Nephron progenitor cell (in vitro differentiated cells): Measurements from ENCODE around the gene ZPR1.

ENCODE experiments used
- DNase-seq: peaks from one replicate; pipeline ENCODE4 v3.0.0; 2021
- H3K27ac Mint-ChIP-seq: 2 replicates; pipeline ENCODE4 v1.8.0; 2021; ENCODE audit warnings: mild to moderate bottlenecking, moderate library complexity, mixed read lengths
- H3K27me3 Mint-ChIP-seq: 2 replicates; pipeline ENCODE4 v1.8.0; 2021; ENCODE audit warnings: mild to moderate bottlenecking, low read depth, mixed read lengths; ENCODE audit not compliant: poor library complexity
- H3K36me3 Mint-ChIP-seq: 2 replicates; pipeline ENCODE4 v1.8.0; 2021; ENCODE audit warnings: low read depth, mixed read lengths
- H3K4me1 Mint-ChIP-seq: 2 replicates; pipeline ENCODE4 v1.8.0; 2021; ENCODE audit warnings: mixed read lengths
- H3K4me3 Mint-ChIP-seq: 2 replicates; pipeline ENCODE4 v1.8.0; 2021; ENCODE audit warnings: mild to moderate bottlenecking, moderate library complexity, mixed read lengths
- H3K9me3 Mint-ChIP-seq: 2 replicates; pipeline ENCODE4 v1.8.0; 2021; ENCODE audit warnings: mild to moderate bottlenecking, moderate library complexity, mixed read lengths
- TF ChIP-seq, protein P1 (sequence below): fragments of 200-600 bp; sonication (generic); IDR thresholded peaks from 2 replicates; pipeline ENCODE4 v1.5.0; 2021; ENCODE audit warnings: antibody characterized with exemption

The ZPR1 gene

DNA sequence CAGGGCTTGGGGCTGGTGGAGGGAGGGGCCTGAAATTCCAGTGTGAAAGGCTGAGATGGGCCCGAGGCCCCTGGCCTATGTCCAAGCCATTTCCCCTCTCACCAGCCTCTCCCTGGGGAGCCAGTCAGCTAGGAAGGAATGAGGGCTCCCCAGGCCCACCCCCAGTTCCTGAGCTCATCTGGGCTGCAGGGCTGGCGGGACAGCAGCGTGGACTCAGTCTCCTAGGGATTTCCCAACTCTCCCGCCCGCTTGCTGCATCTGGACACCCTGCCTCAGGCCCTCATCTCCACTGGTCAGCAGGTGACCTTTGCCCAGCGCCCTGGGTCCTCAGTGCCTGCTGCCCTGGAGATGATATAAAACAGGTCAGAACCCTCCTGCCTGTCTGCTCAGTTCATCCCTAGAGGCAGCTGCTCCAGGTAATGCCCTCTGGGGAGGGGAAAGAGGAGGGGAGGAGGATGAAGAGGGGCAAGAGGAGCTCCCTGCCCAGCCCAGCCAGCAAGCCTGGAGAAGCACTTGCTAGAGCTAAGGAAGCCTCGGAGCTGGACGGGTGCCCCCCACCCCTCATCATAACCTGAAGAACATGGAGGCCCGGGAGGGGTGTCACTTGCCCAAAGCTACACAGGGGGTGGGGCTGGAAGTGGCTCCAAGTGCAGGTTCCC, 41.8 kb upstream of the ZPR1 start, which contains the start of gene APOC3:
Gene APOC3, plus strand, starts transcription at position 383 of the 659 bp plus-strand sequence. CDS start 676 bp downstream, outside the sequence.
- no peak within 1 kb of the TSS for H3K27ac Mint-ChIP-seq
- H3K4me3 Mint-ChIP-seq: no peak within 1 kb of the TSS
- peaks cover 33% of the 10 kb centered on the region for H3K4me1 Mint-ChIP-seq
- DNase-seq: no peak
- peaks cover 14% of the 10 kb centered on the region for H3K27me3 Mint-ChIP-seq
- no peaks in the 10 kb centered on the region for H3K36me3 Mint-ChIP-seq
- H3K9me3 Mint-ChIP-seq: no peaks in the 10 kb centered on the region
- TF ChIP-seq, protein P1, sequence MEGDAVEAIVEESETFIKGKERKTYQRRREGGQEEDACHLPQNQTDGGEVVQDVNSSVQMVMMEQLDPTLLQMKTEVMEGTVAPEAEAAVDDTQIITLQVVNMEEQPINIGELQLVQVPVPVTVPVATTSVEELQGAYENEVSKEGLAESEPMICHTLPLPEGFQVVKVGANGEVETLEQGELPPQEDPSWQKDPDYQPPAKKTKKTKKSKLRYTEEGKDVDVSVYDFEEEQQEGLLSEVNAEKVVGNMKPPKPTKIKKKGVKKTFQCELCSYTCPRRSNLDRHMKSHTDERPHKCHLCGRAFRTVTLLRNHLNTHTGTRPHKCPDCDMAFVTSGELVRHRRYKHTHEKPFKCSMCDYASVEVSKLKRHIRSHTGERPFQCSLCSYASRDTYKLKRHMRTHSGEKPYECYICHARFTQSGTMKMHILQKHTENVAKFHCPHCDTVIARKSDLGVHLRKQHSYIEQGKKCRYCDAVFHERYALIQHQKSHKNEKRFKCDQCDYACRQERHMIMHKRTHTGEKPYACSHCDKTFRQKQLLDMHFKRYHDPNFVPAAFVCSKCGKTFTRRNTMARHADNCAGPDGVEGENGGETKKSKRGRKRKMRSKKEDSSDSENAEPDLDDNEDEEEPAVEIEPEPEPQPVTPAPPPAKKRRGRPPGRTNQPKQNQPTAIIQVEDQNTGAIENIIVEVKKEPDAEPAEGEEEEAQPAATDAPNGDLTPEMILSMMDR: no peak

DNA sequence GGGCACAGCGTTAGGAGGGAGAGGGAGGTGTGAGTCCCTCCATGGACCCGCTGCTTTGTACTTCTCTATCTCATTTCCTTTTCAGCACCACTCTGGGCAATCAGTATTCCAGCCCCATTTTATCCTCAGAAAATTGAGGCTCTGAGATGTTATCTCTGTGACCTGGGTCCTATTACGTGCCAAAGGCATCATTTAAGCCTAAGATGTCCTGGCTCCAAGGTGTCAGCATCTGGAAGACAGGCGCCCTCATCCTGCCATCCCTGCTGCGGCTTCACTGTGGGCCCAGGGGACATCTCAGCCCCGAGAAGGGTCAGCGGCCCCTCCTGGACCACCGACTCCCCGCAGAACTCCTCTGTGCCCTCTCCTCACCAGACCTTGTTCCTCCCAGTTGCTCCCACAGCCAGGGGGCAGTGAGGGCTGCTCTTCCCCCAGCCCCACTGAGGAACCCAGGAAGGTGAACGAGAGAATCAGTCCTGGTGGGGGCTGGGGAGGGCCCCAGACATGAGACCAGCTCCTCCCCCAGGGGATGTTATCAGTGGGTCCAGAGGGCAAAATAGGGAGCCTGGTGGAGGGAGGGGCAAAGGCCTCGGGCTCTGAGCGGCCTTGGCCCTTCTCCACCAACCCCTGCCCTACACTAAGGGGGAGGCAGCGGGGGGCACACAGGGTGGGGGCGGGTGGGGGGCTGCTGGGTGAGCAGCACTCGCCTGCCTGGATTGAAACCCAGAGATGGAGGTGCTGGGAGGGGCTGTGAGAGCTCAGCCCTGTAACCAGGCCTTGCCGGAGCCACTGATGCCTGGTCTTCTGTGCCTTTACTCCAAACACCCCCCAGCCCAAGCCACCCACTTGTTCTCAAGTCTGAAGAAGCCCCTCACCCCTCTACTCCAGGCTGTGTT, 41.1 kb upstream of the ZPR1 start:
- DNase-seq: no peak
- H3K4me1 Mint-ChIP-seq: peaks cover 27% of the 10 kb centered on the region
- TF ChIP-seq, protein P1: no peak
- H3K27me3 Mint-ChIP-seq: peaks cover 14% of the 10 kb centered on the region
- peak overlapping the region; percentile 78 for H3K27ac Mint-ChIP-seq
- no peak overlapping the region for H3K4me3 Mint-ChIP-seq
- no peaks in the 10 kb centered on the region for H3K36me3 Mint-ChIP-seq
- no peaks in the 10 kb centered on the region for H3K9me3 Mint-ChIP-seq

DNA sequence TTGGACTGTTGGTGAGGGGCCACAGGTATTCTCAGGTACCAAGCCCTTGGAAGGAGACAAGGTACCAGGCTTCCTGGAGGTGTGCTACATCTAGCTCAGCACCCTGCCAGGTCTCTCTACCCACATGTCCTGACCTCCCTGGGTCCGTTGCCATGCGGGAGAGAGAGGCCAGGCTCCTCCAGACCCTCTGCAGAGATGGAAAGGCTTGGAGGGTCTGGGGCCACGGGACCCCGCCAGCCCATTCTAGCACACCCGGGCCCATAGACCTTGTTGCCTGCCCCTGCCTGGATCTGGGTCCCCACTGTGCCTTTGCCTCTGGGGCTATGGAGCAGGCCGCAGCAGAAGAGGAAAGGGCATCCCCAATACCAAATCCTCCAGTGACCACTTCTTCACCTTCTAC, 39.6 kb upstream of the ZPR1 start:
- H3K27me3 Mint-ChIP-seq: peaks cover 6% of the 10 kb centered on the region
- no peak for DNase-seq
- peaks cover 28% of the 10 kb centered on the region for H3K4me1 Mint-ChIP-seq
- no peak overlapping the region for H3K4me3 Mint-ChIP-seq
- TF ChIP-seq, protein P1: no peak
- H3K9me3 Mint-ChIP-seq: no peaks in the 10 kb centered on the region
- no peak overlapping the region for H3K27ac Mint-ChIP-seq
- no peaks in the 10 kb centered on the region for H3K36me3 Mint-ChIP-seq

DNA sequence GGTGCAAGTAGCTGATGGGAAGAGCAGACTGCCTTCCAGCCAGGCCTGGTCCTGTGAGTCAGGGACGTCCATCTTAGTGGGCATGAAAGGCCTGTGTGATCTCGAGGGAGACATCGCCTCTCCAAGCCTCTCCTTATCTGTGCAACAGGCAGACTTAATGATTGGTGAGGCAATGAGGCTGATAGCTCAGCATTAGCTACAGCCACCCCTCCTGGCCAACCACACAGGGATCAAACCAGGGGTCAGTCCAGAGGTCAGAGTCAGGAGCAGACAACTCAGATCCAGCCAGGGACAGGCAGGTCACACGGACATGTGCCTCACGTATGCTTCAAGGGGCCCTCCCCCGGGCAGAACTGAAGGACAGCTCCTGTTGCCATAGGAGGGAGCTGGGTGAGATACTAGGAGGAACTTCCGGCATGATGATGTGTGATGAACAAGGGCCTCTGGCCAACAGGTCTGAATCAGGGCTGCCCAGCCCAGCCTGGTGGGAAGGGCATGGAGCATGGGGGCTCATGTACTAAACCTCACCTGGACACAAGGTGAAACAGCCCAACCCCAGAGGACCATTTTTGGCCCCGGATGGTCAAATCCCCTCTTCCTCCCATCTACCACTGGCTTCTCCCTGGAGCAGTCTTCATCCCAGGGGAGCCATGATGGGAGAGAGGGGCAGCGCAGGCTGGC, 39.1 kb upstream of the ZPR1 start:
- Mint-ChIP-seq H3K4me1 (peaks cover 27% of the 10 kb centered on the region), H3K36me3 (no peaks in the 10 kb centered on the region), H3K4me3 (no peak overlapping the region), H3K27me3 (peaks cover 3% of the 10 kb centered on the region), H3K27ac (no peak overlapping the region), H3K9me3 (no peaks in the 10 kb centered on the region)
- DNase-seq: no peak
- TF ChIP-seq, protein P1: no peak

DNA sequence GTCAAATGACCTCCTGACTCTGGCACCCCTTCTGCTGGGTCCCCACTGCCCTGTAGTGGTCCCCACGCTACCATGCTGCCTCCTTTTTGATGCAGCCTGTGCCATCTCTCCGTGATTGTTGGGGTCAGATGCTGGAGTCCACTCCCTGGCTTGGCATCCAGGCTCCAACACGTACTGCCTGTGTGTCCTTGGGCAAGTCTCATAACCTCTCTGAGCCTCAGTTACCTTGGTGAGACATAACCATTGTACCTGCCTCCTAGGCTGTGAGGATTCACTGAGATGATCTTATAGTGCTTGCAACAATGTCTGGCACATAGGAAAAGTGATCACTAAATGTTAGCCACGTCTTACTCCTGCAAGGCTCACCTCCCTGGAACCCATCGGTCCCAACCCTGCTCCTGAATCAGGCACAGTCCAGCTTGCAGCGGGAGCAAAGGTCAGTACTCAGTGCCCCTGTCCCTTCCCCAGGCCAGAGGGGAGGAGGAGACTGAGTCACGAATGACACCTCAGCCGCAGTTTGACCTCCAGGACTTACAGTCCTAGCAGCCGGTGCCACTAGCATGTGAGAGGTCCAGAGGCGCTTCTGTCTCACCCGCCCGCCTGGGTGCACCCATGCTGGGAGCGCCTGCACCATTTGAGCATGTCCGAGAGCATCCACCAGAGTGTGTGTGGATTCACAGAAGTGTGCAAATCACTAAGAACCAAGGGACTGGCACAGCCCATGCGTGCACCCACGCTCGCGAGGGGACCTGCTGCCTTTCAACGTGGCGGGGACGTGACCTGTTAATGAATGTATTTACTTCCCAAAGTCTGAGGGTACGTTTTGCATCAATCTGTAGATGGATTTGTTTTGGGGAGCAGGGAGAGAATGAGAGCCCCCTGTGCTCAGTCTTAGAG, 38.3 kb upstream of the ZPR1 start:
- H3K4me3 Mint-ChIP-seq: no peak overlapping the region
- H3K4me1 Mint-ChIP-seq: peaks cover 27% of the 10 kb centered on the region
- DNase-seq: no peak
- H3K27me3 Mint-ChIP-seq: peaks cover 3% of the 10 kb centered on the region
- TF ChIP-seq, protein P1: no peak
- no peak overlapping the region for H3K27ac Mint-ChIP-seq
- H3K9me3 Mint-ChIP-seq: no peaks in the 10 kb centered on the region
- H3K36me3 Mint-ChIP-seq: no peaks in the 10 kb centered on the region
